Heart left ventricle (tissue), 16 donors: Measurements from ENCODE around the gene ACAA1. TPM values are rescaled to one million over a fixed set of nuclear protein-coding genes. Genes with fewer than 3 reads are reported as not detected.

Experiments
- ATAC-seq, 4 donors: fragments of 200-7000 bp; cut with Tn5 transposase; one replicate each; pipeline ENCODE4 v1.9.1; 2020 to 2022; ENCODE audit warnings: moderate library complexity in 4 of 4, mild to moderate bottlenecking in 3 of 4, moderate number of reproducible peaks in 1 of 4
- DNase-seq, 5 donors: peaks; one replicate each; pipeline ENCODE4 v3.0.0-alpha.2; 2020
- H3K27ac ChIP-seq, 12 donors: fragments of 200-600 bp; sonication (generic) in 4 of 12; one replicate each; pipeline versions ENCODE4 v1.5.0 to v1.8.0; 2016 to 2022; ENCODE audit warnings: mild to moderate bottlenecking in 2 of 12
- H3K27me3 ChIP-seq, 9 donors: fragments of 200-600 bp; sonication (generic) in 2 of 9; one replicate each; pipeline versions ENCODE4 v1.5.1 to v1.8.0; 2016 to 2022; ENCODE audit warnings: mild to moderate bottlenecking in 3 of 9
- H3K36me3 ChIP-seq, 9 donors: fragments of 200-600 bp; sonication (generic) in 2 of 9; one replicate each; pipeline versions ENCODE4 v1.5.0 to v1.8.0; 2018 to 2022; ENCODE audit warnings: mild to moderate bottlenecking in 2 of 9
- H3K4me1 ChIP-seq, 12 donors: fragments of 200-600 bp; sonication (generic) in 4 of 12; one replicate each; pipeline versions ENCODE4 v1.5.0 to v1.8.0; 2016 to 2022; ENCODE audit warnings: mild to moderate bottlenecking in 3 of 12
- H3K4me3 ChIP-seq, 12 donors: fragments of 200-600 bp; sonication (generic) in 4 of 12; one replicate each; pipeline versions ENCODE4 v1.5.0 to v1.8.0; 2017 to 2022; ENCODE audit warnings: mild to moderate bottlenecking in 9 of 12, moderate library complexity in 4 of 12
- H3K9me3 ChIP-seq, 12 donors: fragments of 200-600 bp; sonication (generic) in 4 of 12; one replicate each; pipeline versions ENCODE4 v1.5.0 to v1.8.0; 2016 to 2022; ENCODE audit warnings: mild to moderate bottlenecking in 1 of 12
- POLR2A ChIP-seq, 2 donors: fragments of 450-650 bp; IDR thresholded peaks; one replicate each; pipeline ENCODE4 v1.6.1; 2017; ENCODE audit warnings: antibody characterized with exemption in 2 of 2, mild to moderate bottlenecking in 2 of 2, moderate library complexity in 2 of 2
- WGBS, 4 donors: extraction: QIAGEN DNeasy Blood & Tissue Kit in 2 of 4; methylation state at CpG; one replicate each; pipeline versions ENCODE4 v1.1.5 to v1.1.7; 2013 to 2018; 5-methylcytosine and 5-hydroxymethylcytosine counted together
- intact Hi-C, 10 donors: fragments of 100-400 bp; cut with DNase I; formaldehyde crosslinking; loops; one replicate each; pipeline versions ENCODE4 v1.11.1 to v1.14.2; 2022
- polyA plus RNA-seq, 2 donors: library from polyadenylated mRNA; stranded (reverse); fragments of 200-250 nt; gene quantifications; one replicate each; pipeline ENCODE4 v1.2.3, GENCODE V29; 2013
- total RNA-seq, 9 donors: library from RNA; depleted of rRNA in 2 of 9; stranded (reverse); fragments of >200 nt in 2 of 9; fragmentation: NEBNext Ultra II Directional in 3 of 9; extraction: Animal tissue kit (Norgen Biotek cat#: 25700) in 3 of 9; gene quantifications; one replicate each; pipeline versions ENCODE4 v1.1.0 to v1.2.4, GENCODE V29; 2016 to 2023
- TF ChIP-seq, protein P1 (sequence below), 12 donors: fragments of 200-600 bp; sonication (generic) in 4 of 12; IDR thresholded peaks; one replicate each; pipeline versions ENCODE4 v1.5.0 to v1.8.0; 2018 to 2022; ENCODE audit warnings: antibody characterized with exemption in 12 of 12, mild to moderate bottlenecking in 5 of 12
- donor health status: ischemic (EF 13 %, LVEDD 7.1; RV severe dilation, severe dysfunction).
- donor health status: healthy with polysubstance abuse.
- donor health status: DM: no; HTN: yes; CAD: no.
- donor health status: DM: no; HTN: no; CAD: no.
- donor health status: ischemic (EF 25% LVEDD 6.9; RV normal size, moderate dysfunction).
- donor health status: ischemic (EF 25% LVEDD 5.7; RV mildly dilated, moderate dysfunction).
- donor health status: healthy.
- donor health status: DM: yes; HTN: yes; CAD: no.
- donor health status: ischemic (EF 35%, LVEDD 5.7; RV mildly dilated, moderate dysfunction).
- donor health status: nonischemic (EF 11% LVEDD 7.7; RV severe dilation, severe dysfunction).
- donor health status: DM: yes; HTN: yes; CAD: no.
- donor health status: PGD.
- donor health status: ischemic (EF 29% LVEDD 5.4; RV normal size, mild dysfunction).
- donor health status: nonischemic (EF 23%, LVEDD 6.1; RV moderate dilation, normal function).

ACAA1 gene
- total and polyA plus RNA-seq, 11 donors = 62.7 to 139 (median 105) TPM

DNA sequence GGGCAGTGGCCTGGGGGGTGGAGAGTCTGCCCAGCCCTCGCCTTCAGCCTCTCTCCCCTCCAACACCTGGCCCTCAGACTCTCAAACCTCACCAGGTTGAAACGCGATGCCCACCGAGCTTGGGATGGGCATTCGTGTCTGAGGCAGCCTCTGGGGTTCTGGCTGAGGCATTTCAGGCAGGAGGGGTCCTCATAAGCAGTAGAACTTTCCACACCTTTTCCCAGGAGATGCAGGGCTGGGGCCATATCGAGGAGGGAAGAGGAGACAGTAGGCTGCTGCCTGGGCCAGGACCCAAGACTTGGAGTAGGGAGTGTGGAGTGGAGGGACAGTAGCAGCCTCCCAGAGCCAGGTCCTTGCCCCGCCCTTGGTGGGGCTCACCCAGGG is 24.6 kb downstream of the ACAA1 start:
- DNase-seq (peak in 1 of 5 donors; percentile 39), ATAC-seq (no peak)
- Histone ChIP-seq H3K27ac (no peak overlapping the region), H3K4me1 (peaks cover 0 to 7% (median 0%) of the 10 kb centered on the region in 12 donors), H3K36me3 (no peaks in the 10 kb centered on the region), H3K4me3 (no peak overlapping the region), H3K27me3 (no peaks in the 10 kb centered on the region), H3K9me3 (no peaks in the 10 kb centered on the region)
- TF ChIP-seq, protein P1, sequence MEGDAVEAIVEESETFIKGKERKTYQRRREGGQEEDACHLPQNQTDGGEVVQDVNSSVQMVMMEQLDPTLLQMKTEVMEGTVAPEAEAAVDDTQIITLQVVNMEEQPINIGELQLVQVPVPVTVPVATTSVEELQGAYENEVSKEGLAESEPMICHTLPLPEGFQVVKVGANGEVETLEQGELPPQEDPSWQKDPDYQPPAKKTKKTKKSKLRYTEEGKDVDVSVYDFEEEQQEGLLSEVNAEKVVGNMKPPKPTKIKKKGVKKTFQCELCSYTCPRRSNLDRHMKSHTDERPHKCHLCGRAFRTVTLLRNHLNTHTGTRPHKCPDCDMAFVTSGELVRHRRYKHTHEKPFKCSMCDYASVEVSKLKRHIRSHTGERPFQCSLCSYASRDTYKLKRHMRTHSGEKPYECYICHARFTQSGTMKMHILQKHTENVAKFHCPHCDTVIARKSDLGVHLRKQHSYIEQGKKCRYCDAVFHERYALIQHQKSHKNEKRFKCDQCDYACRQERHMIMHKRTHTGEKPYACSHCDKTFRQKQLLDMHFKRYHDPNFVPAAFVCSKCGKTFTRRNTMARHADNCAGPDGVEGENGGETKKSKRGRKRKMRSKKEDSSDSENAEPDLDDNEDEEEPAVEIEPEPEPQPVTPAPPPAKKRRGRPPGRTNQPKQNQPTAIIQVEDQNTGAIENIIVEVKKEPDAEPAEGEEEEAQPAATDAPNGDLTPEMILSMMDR (IDR thresholded peaks at IDR 0.05) = no peak
- no peak for TF ChIP-seq POLR2A (IDR thresholded peaks at IDR 0.05)
- intact Hi-C loops = loop anchor here in 4 of 10 donors (10.0 kb wide), 4 partner anchors 108 to 372 kb away; partner anchors contain the start of gene XYLB (in 1 of the 4)
- WGBS, 4 donors = 80 to 90% (median 85%) methylated on average over 7 of the region's 7 CpGs

DNA sequence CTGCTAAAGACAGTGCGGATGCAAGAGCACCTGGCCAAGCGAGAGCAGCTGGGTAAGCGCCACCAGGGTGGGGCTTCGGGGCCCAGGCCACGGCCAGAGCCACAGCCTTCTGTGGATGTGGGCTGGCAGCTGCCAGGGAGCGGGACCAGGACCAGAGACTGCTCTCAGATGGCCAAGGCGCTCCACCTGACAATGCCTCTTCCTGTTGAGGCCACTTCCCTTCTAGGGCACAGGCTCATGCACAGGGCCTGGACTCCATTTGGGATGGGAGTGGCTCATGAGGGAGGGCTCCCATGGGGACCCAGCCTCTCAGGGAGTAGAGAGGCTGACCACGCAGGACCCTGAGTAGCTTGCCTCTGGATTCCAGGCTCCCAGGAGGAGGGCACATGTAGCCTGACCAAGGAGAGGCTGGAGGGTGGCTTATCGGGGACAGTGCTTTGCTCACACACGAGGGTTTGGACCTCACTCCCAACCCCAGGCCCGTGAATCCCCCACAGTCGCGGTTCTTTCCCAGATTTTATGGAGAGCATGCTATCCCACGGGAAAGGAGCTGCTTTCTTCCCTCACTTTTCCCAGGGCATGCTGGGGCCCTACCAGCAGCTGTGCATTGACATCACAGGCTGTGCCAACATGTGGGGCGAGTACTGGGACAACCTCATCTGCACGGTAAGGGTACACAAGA is 25.1 kb downstream of the ACAA1 start:
- Histone ChIP-seq H3K9me3 (no peaks in the 10 kb centered on the region), H3K27ac (no peak overlapping the region), H3K4me1 (peaks cover 0 to 7% (median 0%) of the 10 kb centered on the region in 12 donors), H3K36me3 (no peaks in the 10 kb centered on the region), H3K27me3 (no peaks in the 10 kb centered on the region), H3K4me3 (no peak overlapping the region)
- TF ChIP-seq POLR2A (IDR thresholded peaks at IDR 0.05) = no peak
- TF ChIP-seq, protein P1 (IDR thresholded peaks at IDR 0.05) = no peak
- ATAC-seq (no peak), DNase-seq (peak in 2 of 5 donors; percentile 9 to 48)
- intact Hi-C loops = loop anchor here in 4 of 10 donors (10.0 kb wide), 4 partner anchors 107 to 373 kb away; partner anchors contain the start of gene XYLB (in 1 of the 4)
- 82 to 84% (median 82%) methylated on average over 11 to 16 of the region's 16 CpGs for WGBS, 4 donors

DNA sequence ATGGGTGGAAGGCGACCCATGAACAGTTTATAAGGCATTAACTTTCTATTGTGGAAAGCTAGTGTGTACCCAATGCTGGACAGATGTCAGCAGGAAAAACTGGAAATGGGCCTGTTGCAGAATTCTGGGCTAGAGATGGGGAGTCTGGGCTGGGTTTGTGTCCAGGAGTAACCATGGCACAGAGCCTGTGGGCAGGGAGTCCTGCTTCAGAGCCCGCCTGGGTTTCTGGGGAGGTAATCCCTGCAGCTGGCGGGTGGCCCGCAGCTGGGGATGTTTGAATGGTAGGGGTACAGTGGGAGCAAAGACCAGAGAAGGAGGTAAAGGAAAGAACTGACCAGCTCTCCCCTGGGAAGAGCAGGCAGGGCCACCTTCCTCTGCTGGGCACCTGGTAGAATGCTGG is 25.7 kb downstream of the ACAA1 start:
- intact Hi-C loops = loop anchor here in 4 of 10 donors (10.0 kb wide), 4 partner anchors 106 to 374 kb away; partner anchors contain the start of gene XYLB (in 1 of the 4)
- DNase-seq = no peak
- no peak for TF ChIP-seq POLR2A (IDR thresholded peaks at IDR 0.05)
- TF ChIP-seq, protein P1 (IDR thresholded peaks at IDR 0.05) = no peak
- ATAC-seq = no peak
- H3K4me1 ChIP-seq = peaks cover 0 to 7% (median 0%) of the 10 kb centered on the region in 12 donors
- no peaks in the 10 kb centered on the region for H3K9me3 ChIP-seq
- WGBS, 4 donors = 95 to 100% (median 97%) methylated on average over 4 of the region's 4 CpGs
- no peaks in the 10 kb centered on the region for H3K27me3 ChIP-seq
- H3K27ac ChIP-seq = no peak overlapping the region
- H3K4me3 ChIP-seq = no peak overlapping the region
- H3K36me3 ChIP-seq = no peaks in the 10 kb centered on the region

DNA sequence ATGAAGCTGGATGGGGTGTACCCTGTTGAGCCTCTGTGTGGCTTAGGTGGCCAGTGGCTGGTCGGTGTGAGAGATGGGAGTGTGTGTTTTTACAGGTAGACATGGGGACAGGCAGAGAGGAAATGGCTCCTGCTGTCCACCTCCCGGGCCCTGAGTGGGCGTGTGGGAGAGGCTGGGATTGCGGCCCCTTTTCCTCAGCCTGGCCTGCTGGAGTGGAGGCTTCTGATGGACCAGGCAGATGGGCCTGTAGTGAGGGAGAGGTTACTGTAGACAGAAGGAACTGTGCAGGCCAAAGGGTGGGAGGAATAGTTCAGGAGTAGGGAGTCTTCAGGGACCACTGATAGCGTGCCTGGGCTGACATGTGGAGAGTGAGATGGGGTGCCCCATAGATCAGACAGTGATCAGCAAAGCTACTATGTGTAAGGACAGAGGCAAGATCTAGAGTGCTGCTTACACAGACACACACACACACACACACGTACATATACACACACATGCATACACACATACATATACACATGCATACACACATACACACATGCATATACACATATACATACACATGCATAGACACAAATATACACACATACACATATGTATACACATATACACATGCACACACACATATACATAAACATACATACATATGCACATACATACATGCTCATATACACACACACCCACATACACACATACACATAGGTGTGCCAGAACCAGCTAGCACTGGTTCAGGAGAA is 26.4 kb downstream of the ACAA1 start:
- ATAC-seq (no peak), DNase-seq (no peak)
- WGBS, 4 donors = 87 to 95% (median 89%) methylated on average over 5 to 6 of the region's 6 CpGs
- Histone ChIP-seq H3K4me1 (peaks cover 0 to 7% (median 0%) of the 10 kb centered on the region in 12 donors), H3K27me3 (peaks cover 0 to 6% (median 0%) of the 10 kb centered on the region in 9 donors), H3K4me3 (no peak overlapping the region), H3K27ac (no peak overlapping the region), H3K36me3 (no peaks in the 10 kb centered on the region), H3K9me3 (peaks cover 0 to 6% (median under 1%) of the 10 kb centered on the region in 12 donors)
- intact Hi-C loops = loop anchor here in 4 of 10 donors (10.0 kb wide), 4 partner anchors 106 to 374 kb away; partner anchors contain the start of gene XYLB (in 1 of the 4)
- TF ChIP-seq, protein P1 (IDR thresholded peaks at IDR 0.05) = no peak
- no peak for TF ChIP-seq POLR2A (IDR thresholded peaks at IDR 0.05)
